Activated naive CD8-positive, alpha-beta T cell treated with anti-CD3 and anti-CD28 coated beads, Interleukin-2, amount 10 ng/mL, durations not matched to agents 7 days and 5 days (primary cell): ENCODE results near the gene KCNA10. TPM values are rescaled to one million over a fixed set of nuclear protein-coding genes. Genes with fewer than 3 reads are reported as not detected.

Experiments
- ATAC-seq: fragments of 150-1000 bp; cut with Tn5 transposase; one replicate; pipeline ENCODE4 v1.10.0; 2021; ENCODE audit warnings: low read depth, moderate library complexity
- POLR2A ChIA-PET: fragments of 350-600 bp; sonication (Branson Sonifier 250); formaldehyde crosslinking; loops from one replicate; lab custom pipeline; 2021; ENCODE audit warnings: antibody characterized with exemption; lab: Charles Lee
- DNase-seq: peaks from one replicate; pipeline ENCODE4 v3.0.0; 2021
- H3K27ac Mint-ChIP-seq: one replicate; pipeline ENCODE4 v1.8.0; 2022; ENCODE audit warnings: mild to moderate bottlenecking, mixed read lengths
- H3K27me3 Mint-ChIP-seq: one replicate; pipeline ENCODE4 v1.8.0; 2022; ENCODE audit warnings: mild to moderate bottlenecking, moderate library complexity, mixed read lengths
- H3K36me3 Mint-ChIP-seq: one replicate; pipeline ENCODE4 v1.8.0; 2021; ENCODE audit warnings: mild to moderate bottlenecking, mixed read lengths
- H3K4me1 Mint-ChIP-seq: one replicate; pipeline ENCODE4 v1.8.0; 2021; ENCODE audit warnings: mixed read lengths
- H3K4me3 Mint-ChIP-seq: one replicate; pipeline ENCODE4 v1.8.0; 2022; ENCODE audit warnings: mild to moderate bottlenecking, moderate library complexity, mixed read lengths
- H3K9me3 Mint-ChIP-seq: one replicate; pipeline ENCODE4 v1.8.0; 2021; ENCODE audit warnings: mixed read lengths
- total RNA-seq, 2 experiments: library from RNA; stranded (reverse); gene quantifications; one replicate each; pipeline ENCODE4 v1.2.3, GENCODE V29; 2021

The KCNA10 gene
- total RNA-seq = not detected

- H3K36me3 Mint-ChIP-seq = no peaks in the 10 kb centered on the region
- POLR2A ChIA-PET = no interaction called here
- H3K4me3 Mint-ChIP-seq = no peak within 1 kb of the TSS
- no peak within 1 kb of the TSS for H3K27ac Mint-ChIP-seq
- ATAC-seq (no peak), DNase-seq (no peak)
- peaks cover 21% of the 10 kb centered on the region for H3K27me3 Mint-ChIP-seq
- H3K4me1 Mint-ChIP-seq = no peaks in the 10 kb centered on the region
- H3K9me3 Mint-ChIP-seq = no peaks in the 10 kb centered on the region
These were observed at the start of gene KCNA10 for GRCh38 chr1:110519125-110519810. KCNA10 (minus strand) TSS chr1:110519175; CDS start chr1:110518787, 388 bp downstream.

- POLR2A ChIA-PET = no interaction called here
- no peaks in the 10 kb centered on the region for H3K9me3 Mint-ChIP-seq
- DNase-seq (no peak), ATAC-seq (no peak)
- no peaks in the 10 kb centered on the region for H3K4me1 Mint-ChIP-seq
- H3K27me3 Mint-ChIP-seq = peaks cover 32% of the 10 kb centered on the region
- H3K4me3 Mint-ChIP-seq = no peak overlapping the region
- no peak overlapping the region for H3K27ac Mint-ChIP-seq
- H3K36me3 Mint-ChIP-seq = no peaks in the 10 kb centered on the region
These were observed 47.9 kb upstream of the KCNA10 start for GRCh38 chr1:110566836-110567235.

GRCh38 chr1:110565565-110565964, 46.6 kb upstream of the KCNA10 start:
- DNase-seq (no peak), ATAC-seq (no peak)
- POLR2A ChIA-PET = no interaction called here
- no peak overlapping the region for H3K27ac Mint-ChIP-seq
- no peaks in the 10 kb centered on the region for H3K36me3 Mint-ChIP-seq
- no peaks in the 10 kb centered on the region for H3K4me1 Mint-ChIP-seq
- no peak overlapping the region for H3K4me3 Mint-ChIP-seq
- H3K9me3 Mint-ChIP-seq = no peaks in the 10 kb centered on the region
- H3K27me3 Mint-ChIP-seq = peaks cover 23% of the 10 kb centered on the region

GRCh38 chr1:110563089-110563488, 44.1 kb upstream of the KCNA10 start:
- POLR2A ChIA-PET = no interaction called here
- DNase-seq = no peak
- Mint-ChIP-seq H3K36me3 (no peaks in the 10 kb centered on the region), H3K9me3 (no peaks in the 10 kb centered on the region), H3K4me3 (no peak overlapping the region), H3K4me1 (peaks cover 2% of the 10 kb centered on the region), H3K27ac (no peak overlapping the region), H3K27me3 (peaks cover 21% of the 10 kb centered on the region)
- no peak for ATAC-seq

- ATAC-seq (no peak), DNase-seq (no peak)
- H3K27ac Mint-ChIP-seq = no peak overlapping the region
- no peaks in the 10 kb centered on the region for H3K36me3 Mint-ChIP-seq
- H3K4me3 Mint-ChIP-seq = no peak overlapping the region
- H3K4me1 Mint-ChIP-seq = peaks cover 2% of the 10 kb centered on the region
- POLR2A ChIA-PET = no interaction called here
- peaks cover 30% of the 10 kb centered on the region for H3K27me3 Mint-ChIP-seq
- no peaks in the 10 kb centered on the region for H3K9me3 Mint-ChIP-seq
These were observed 42.6 kb upstream of the KCNA10 start for GRCh38 chr1:110561596-110561995.

- ATAC-seq (no peak), DNase-seq (no peak)
- POLR2A ChIA-PET = no interaction called here
- Mint-ChIP-seq H3K4me3 (no peak overlapping the region), H3K9me3 (no peaks in the 10 kb centered on the region), H3K4me1 (peaks cover 2% of the 10 kb centered on the region), H3K27me3 (peaks cover 44% of the 10 kb centered on the region), H3K27ac (no peak overlapping the region), H3K36me3 (no peaks in the 10 kb centered on the region)
These were observed 40.2 kb upstream of the KCNA10 start for GRCh38 chr1:110559157-110559556.

- peaks cover 56% of the 10 kb centered on the region for H3K27me3 Mint-ChIP-seq
- H3K36me3 Mint-ChIP-seq = no peaks in the 10 kb centered on the region
- H3K27ac Mint-ChIP-seq = no peak overlapping the region
- no peak overlapping the region for H3K4me3 Mint-ChIP-seq
- DNase-seq = no peak
- H3K9me3 Mint-ChIP-seq = no peaks in the 10 kb centered on the region
- peaks cover 2% of the 10 kb centered on the region for H3K4me1 Mint-ChIP-seq
- POLR2A ChIA-PET = interaction anchor here (0.7 kb wide), 1 partner anchor 321 kb away, joined by 3 read pairs; no protein-coding TSS in a partner anchor
- no peak for ATAC-seq
These were observed 38.5 kb upstream of the KCNA10 start for GRCh38 chr1:110557481-110557880.

GRCh38 chr1:110556471-110556807, 37.5 kb upstream of the KCNA10 start:
- no peaks in the 10 kb centered on the region for H3K9me3 Mint-ChIP-seq
- H3K27ac Mint-ChIP-seq = no peak overlapping the region
- H3K27me3 Mint-ChIP-seq = peaks cover 57% of the 10 kb centered on the region
- peaks cover 2% of the 10 kb centered on the region for H3K4me1 Mint-ChIP-seq
- no peaks in the 10 kb centered on the region for H3K36me3 Mint-ChIP-seq
- H3K4me3 Mint-ChIP-seq = no peak overlapping the region
- DNase-seq = no peak
- ATAC-seq = no peak
- POLR2A ChIA-PET = no interaction called here

- no peaks in the 10 kb centered on the region for H3K36me3 Mint-ChIP-seq
- H3K27me3 Mint-ChIP-seq = peaks cover 61% of the 10 kb centered on the region
- no peak overlapping the region for H3K4me3 Mint-ChIP-seq
- no peak for DNase-seq
- H3K9me3 Mint-ChIP-seq = no peaks in the 10 kb centered on the region
- no peak for ATAC-seq
- peaks cover 2% of the 10 kb centered on the region for H3K4me1 Mint-ChIP-seq
- POLR2A ChIA-PET = no interaction called here
- no peak overlapping the region for H3K27ac Mint-ChIP-seq
These were observed 37.0 kb upstream of the KCNA10 start for GRCh38 chr1:110555807-110556470.

- peaks cover 2% of the 10 kb centered on the region for H3K4me1 Mint-ChIP-seq
- H3K4me3 Mint-ChIP-seq = peak overlapping the region; percentile 10
- no peak overlapping the region for H3K27ac Mint-ChIP-seq
- peaks cover 64% of the 10 kb centered on the region for H3K27me3 Mint-ChIP-seq
- H3K9me3 Mint-ChIP-seq = no peaks in the 10 kb centered on the region
- POLR2A ChIA-PET = no interaction called here
- H3K36me3 Mint-ChIP-seq = no peaks in the 10 kb centered on the region
- ATAC-seq (peak; percentile 82), DNase-seq (peak; percentile 69)
These were observed 36.2 kb upstream of the KCNA10 start for GRCh38 chr1:110554871-110555801.

GRCh38 chr1:110551278-110551809, 32.4 kb upstream of the KCNA10 start:
- Mint-ChIP-seq H3K36me3 (no peaks in the 10 kb centered on the region), H3K9me3 (no peaks in the 10 kb centered on the region), H3K4me1 (no peaks in the 10 kb centered on the region), H3K4me3 (no peak overlapping the region), H3K27ac (no peak overlapping the region), H3K27me3 (peaks cover 41% of the 10 kb centered on the region)
- no peak for DNase-seq
- POLR2A ChIA-PET = no interaction called here
- ATAC-seq = no peak

- POLR2A ChIA-PET = no interaction called here
- Mint-ChIP-seq H3K27ac (no peak overlapping the region), H3K9me3 (no peaks in the 10 kb centered on the region), H3K4me3 (no peak overlapping the region), H3K27me3 (peaks cover 37% of the 10 kb centered on the region), H3K36me3 (no peaks in the 10 kb centered on the region), H3K4me1 (no peaks in the 10 kb centered on the region)
- ATAC-seq (no peak), DNase-seq (no peak)
These were observed 30.9 kb upstream of the KCNA10 start for GRCh38 chr1:110549831-110550230.

- POLR2A ChIA-PET = no interaction called here
- no peak overlapping the region for H3K27ac Mint-ChIP-seq
- ATAC-seq (no peak), DNase-seq (no peak)
- H3K4me3 Mint-ChIP-seq = no peak overlapping the region
- H3K4me1 Mint-ChIP-seq = no peaks in the 10 kb centered on the region
- H3K36me3 Mint-ChIP-seq = no peaks in the 10 kb centered on the region
- H3K27me3 Mint-ChIP-seq = peaks cover 28% of the 10 kb centered on the region
- no peaks in the 10 kb centered on the region for H3K9me3 Mint-ChIP-seq
These were observed 29.4 kb upstream of the KCNA10 start for GRCh38 chr1:110548381-110548780.
